ENCODE data around the gene SAMD15.

Gene SAMD15

DNA sequence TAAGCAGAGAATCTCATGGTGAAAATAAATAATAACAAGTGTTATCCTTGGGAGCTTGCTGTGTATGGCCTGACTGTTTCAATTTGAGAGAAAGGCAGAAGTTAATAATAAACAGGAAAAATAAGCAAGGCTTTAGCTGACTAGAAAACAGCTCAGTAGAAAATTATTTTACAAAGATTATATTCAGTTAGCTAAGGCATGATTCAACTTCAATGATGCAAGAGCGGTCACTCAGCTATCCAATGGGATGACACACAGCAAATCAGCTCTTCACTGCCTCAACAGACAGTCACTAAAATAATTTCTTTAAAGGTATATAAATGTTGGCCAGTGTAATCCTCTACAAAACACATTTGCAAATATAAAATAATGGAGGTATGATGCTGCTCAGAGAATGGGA lies 37.8 kb upstream of the SAMD15 start:
- Histone ChIP-seq H3K4me3 (ENCODE audit: low read depth, low read length) (no peak overlapping the region), H3K27me3 (ENCODE audit: insufficient read depth, low read depth, severe bottlenecking) (no peaks in the 10 kb centered on the region), H3K36me3 (peaks cover 24% of the 10 kb centered on the region), H3K9me3 (ENCODE audit: severe bottlenecking) (no peaks in the 10 kb centered on the region), H3K27ac (no peak overlapping the region)
- DNase-seq, result no peak
- TF ChIP-seq, protein P1, sequence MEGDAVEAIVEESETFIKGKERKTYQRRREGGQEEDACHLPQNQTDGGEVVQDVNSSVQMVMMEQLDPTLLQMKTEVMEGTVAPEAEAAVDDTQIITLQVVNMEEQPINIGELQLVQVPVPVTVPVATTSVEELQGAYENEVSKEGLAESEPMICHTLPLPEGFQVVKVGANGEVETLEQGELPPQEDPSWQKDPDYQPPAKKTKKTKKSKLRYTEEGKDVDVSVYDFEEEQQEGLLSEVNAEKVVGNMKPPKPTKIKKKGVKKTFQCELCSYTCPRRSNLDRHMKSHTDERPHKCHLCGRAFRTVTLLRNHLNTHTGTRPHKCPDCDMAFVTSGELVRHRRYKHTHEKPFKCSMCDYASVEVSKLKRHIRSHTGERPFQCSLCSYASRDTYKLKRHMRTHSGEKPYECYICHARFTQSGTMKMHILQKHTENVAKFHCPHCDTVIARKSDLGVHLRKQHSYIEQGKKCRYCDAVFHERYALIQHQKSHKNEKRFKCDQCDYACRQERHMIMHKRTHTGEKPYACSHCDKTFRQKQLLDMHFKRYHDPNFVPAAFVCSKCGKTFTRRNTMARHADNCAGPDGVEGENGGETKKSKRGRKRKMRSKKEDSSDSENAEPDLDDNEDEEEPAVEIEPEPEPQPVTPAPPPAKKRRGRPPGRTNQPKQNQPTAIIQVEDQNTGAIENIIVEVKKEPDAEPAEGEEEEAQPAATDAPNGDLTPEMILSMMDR (IDR thresholded peaks at IDR 0.05; ENCODE audit: low read depth, low read length), result no peak

DNA sequence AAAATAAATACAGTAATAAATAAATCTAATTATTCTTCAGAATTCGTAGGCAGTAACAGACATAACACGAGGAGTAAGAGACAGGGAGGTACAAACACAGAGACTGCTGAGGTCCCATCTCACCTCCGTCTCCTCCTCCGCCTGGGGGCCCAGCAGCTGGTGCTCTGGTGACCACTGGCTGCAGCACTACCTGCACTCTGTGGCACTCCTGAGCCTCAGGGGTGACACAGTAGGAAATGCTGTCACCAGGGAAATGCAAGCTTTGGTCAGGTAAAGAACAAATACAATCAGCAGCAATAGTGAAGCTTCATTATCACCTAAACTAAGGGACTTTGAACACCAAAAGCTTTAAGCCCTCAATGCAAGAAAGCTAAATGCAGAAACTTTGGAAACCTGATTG lies 36.8 kb upstream of the SAMD15 start:
- H3K9me3 ChIP-seq (ENCODE audit: severe bottlenecking), result no peaks in the 10 kb centered on the region
- no peak for DNase-seq

DNA sequence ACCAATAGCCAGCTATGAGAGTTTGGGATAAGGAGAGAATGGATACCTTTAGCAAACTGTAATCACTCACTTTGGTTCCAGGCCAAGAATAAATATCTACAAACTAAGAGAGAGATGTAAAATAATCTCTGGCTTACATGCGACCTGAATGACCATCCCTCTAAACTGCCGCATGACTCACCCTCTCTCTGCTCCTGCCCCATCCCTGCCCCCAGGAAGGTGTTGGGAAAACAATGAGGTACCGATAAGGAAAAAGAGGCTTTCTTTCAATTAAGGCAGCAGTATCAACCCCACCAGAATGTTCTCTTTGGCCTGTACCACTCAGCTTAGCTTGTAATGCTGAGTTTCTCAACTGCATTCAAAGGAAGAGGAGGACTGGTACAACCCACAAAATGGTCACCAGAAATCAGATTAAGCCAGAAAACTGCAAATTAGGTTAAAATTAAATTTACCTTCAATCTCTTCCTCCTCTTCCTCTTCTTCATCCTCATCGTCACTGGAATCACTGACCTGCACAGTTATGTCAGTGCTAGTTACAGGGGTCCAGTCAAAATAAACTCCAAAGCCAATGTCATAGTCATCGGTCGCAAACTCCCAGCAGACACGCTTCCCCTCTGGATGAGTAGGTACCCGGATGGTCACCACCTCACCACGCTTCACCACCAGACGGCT lies 34.3 kb upstream of the SAMD15 start:
- H3K36me3 ChIP-seq, result peaks cover 24% of the 10 kb centered on the region
- DNase-seq, result no peak
- H3K4me3 ChIP-seq (ENCODE audit: low read depth, low read length), result no peak overlapping the region
- no peaks in the 10 kb centered on the region for H3K9me3 ChIP-seq (ENCODE audit: severe bottlenecking)
- no peak overlapping the region; the same call in 1 of the 2 replicates for H3K27ac ChIP-seq
- H3K27me3 ChIP-seq (ENCODE audit: insufficient read depth, low read depth, severe bottlenecking), result no peaks in the 10 kb centered on the region
- TF ChIP-seq, protein P1 (IDR thresholded peaks at IDR 0.05; ENCODE audit: low read depth, low read length), result no peak

More for the DNA sequence above, 36.8 kb upstream of the SAMD15 start:
- Histone ChIP-seq H3K4me3 (ENCODE audit: low read depth, low read length) (no peak overlapping the region), H3K27ac (no peak overlapping the region), H3K27me3 (ENCODE audit: insufficient read depth, low read depth, severe bottlenecking) (no peaks in the 10 kb centered on the region), H3K36me3 (peaks cover 24% of the 10 kb centered on the region)
- TF ChIP-seq, protein P1 (IDR thresholded peaks at IDR 0.05; ENCODE audit: low read depth, low read length), result no peak

DNA sequence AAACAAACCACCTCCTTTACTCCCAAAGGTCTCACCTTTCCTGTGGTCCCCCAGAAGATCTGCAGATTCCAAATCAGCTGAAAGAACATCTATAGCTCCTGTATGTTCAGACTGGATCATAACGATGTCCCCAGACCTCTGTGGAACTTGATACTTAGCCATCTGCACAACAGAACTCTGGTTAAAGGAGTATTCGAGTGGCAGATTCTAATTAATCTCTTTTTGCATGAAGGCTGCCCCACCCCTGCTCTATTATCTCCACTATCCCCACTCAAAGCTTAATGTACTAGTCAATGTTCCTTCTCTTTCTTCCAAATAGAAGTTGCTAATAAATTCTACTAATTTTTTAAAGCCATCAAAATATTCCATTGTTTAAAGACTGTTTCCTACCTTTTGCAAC lies 33.5 kb upstream of the SAMD15 start:
- TF ChIP-seq, protein P1 (IDR thresholded peaks at IDR 0.05; ENCODE audit: low read depth, low read length), result no peak
- Histone ChIP-seq H3K4me3 (ENCODE audit: low read depth, low read length) (no peak overlapping the region), H3K9me3 (ENCODE audit: severe bottlenecking) (no peaks in the 10 kb centered on the region), H3K27me3 (ENCODE audit: insufficient read depth, low read depth, severe bottlenecking) (no peaks in the 10 kb centered on the region), H3K36me3 (peaks cover 24% of the 10 kb centered on the region), H3K27ac (no peak overlapping the region; the same call in 1 of the 2 replicates)
- DNase-seq, result no peak

DNA sequence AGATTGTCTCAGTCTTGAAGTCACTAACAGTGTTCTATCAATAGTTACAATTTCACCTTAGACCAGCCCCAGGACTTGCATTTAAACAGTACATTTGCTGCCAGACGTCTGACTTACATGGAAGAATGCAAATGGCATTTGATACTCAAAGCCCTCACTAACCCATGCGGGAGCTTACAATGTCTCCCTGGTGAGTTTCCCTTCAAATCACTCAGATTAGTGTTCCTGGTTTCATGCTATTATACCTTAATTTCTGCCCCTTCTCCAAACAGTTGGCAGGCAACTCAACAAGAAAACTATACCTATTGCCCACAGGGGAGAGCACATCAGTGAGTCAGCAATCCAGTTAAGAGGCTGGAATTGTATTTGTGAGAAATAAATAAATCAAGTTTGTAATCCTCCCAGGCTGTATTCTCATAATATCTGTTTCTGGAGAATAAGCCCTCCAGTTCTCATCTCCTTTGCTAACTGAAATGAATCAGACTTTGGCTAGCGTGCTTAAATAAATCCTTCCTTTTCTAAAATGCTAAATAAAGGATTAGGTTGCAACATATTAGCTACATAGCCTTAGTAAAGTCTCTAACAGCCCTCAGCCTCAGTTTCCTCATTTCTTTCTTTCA lies 32.7 kb upstream of the SAMD15 start:
- no peak for DNase-seq

More for the DNA sequence above, 32.7 kb upstream of the SAMD15 start:
- no peak overlapping the region for H3K27ac ChIP-seq
- H3K9me3 ChIP-seq (ENCODE audit: severe bottlenecking), result no peaks in the 10 kb centered on the region
- H3K4me3 ChIP-seq (ENCODE audit: low read depth, low read length), result no peak overlapping the region
- no peaks in the 10 kb centered on the region for H3K27me3 ChIP-seq (ENCODE audit: insufficient read depth, low read depth, severe bottlenecking)
- TF ChIP-seq, protein P1 (IDR thresholded peaks at IDR 0.05; ENCODE audit: low read depth, low read length), result no peak
- peaks cover 24% of the 10 kb centered on the region for H3K36me3 ChIP-seq
